ENCODE data around the gene PDIA2. TPM values are rescaled to one million over a fixed set of nuclear protein-coding genes. Genes with fewer than 3 reads are reported as not detected.

PDIA2 gene
- total and polyA plus RNA-seq, 4 donors = 0.03 to 0.09 TPM; not detected in 2

DNA sequence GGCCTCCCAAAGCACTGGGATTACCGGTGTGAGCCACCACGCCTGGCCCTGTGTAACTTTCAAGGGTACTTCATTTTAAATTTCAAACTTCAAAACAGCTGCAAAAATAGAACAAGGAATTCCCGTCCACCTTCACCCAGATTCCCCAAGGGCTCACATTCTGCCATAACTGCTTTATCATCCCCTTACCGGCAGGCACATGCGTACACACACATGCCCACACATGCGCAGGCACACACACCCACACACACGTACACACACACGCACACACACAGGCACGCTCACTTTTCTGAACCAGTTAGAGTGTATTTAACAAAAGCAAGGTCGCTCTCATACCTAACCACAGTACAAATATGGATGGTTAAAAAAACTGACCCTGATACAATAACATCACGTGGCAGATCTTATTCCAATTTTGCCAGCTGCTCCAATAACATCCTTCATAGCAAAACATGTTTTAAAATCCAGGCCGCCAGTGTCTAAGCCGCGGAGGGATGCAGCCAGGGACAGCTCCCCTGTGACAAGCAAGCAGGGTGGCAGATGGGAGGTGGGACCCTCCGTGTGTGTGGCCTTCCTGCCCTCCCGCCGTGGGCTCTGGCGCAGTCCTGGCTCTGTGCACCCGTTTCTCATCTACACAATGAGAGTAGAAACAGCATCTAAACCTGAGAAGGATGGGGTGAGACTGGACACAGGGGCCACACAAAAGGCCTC is 23.1 kb downstream of the PDIA2 start:
- TF ChIP-seq EGR1 (IDR thresholded peaks at IDR 0.05; ENCODE audit: low read depth in 2 of 2) (no peak), RAD21 (IDR thresholded peaks at IDR 0.05) (no peak)
- TF ChIP-seq, protein P1, sequence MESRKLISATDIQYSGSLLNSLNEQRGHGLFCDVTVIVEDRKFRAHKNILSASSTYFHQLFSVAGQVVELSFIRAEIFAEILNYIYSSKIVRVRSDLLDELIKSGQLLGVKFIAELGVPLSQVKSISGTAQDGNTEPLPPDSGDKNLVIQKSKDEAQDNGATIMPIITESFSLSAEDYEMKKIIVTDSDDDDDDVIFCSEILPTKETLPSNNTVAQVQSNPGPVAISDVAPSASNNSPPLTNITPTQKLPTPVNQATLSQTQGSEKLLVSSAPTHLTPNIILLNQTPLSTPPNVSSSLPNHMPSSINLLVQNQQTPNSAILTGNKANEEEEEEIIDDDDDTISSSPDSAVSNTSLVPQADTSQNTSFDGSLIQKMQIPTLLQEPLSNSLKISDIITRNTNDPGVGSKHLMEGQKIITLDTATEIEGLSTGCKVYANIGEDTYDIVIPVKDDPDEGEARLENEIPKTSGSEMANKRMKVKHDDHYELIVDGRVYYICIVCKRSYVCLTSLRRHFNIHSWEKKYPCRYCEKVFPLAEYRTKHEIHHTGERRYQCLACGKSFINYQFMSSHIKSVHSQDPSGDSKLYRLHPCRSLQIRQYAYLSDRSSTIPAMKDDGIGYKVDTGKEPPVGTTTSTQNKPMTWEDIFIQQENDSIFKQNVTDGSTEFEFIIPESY (IDR thresholded peaks at IDR 0.05) = no peak
- H3K27ac ChIP-seq (ENCODE audit: low read depth in 1 of 2, low read length in 2 of 2) = no peak overlapping the region
- peaks cover 0 to 35% (median 8%) of the 10 kb centered on the region in 4 donors for H3K36me3 ChIP-seq (ENCODE audit: control insufficient read depth in 4 of 4, insufficient read depth in 3 of 4, low read depth in 1 of 4, low read length in 3 of 4)
- no peaks in the 10 kb centered on the region for H3K4me1 ChIP-seq (ENCODE audit: control insufficient read depth in 4 of 4, insufficient read depth in 4 of 4, low read length in 3 of 4)
- WGBS = 97% methylated on average over 19 of the region's 19 CpGs
- no peak overlapping the region for H3K4me3 ChIP-seq (ENCODE audit: low read depth in 1 of 3, low read length in 3 of 3)
- H3K27me3 ChIP-seq (ENCODE audit: control insufficient read depth in 4 of 4, insufficient read depth in 4 of 4, low read length in 3 of 4) = no peaks in the 10 kb centered on the region
- no peak for DNase-seq (ENCODE audit: low spot score)
- H3K9ac ChIP-seq (ENCODE audit: low read depth in 1 of 2, low read length in 2 of 2) = no peak overlapping the region
- no peaks in the 10 kb centered on the region for H3K9me3 ChIP-seq (ENCODE audit: control insufficient read depth in 4 of 4, low read length in 3 of 4)

DNA sequence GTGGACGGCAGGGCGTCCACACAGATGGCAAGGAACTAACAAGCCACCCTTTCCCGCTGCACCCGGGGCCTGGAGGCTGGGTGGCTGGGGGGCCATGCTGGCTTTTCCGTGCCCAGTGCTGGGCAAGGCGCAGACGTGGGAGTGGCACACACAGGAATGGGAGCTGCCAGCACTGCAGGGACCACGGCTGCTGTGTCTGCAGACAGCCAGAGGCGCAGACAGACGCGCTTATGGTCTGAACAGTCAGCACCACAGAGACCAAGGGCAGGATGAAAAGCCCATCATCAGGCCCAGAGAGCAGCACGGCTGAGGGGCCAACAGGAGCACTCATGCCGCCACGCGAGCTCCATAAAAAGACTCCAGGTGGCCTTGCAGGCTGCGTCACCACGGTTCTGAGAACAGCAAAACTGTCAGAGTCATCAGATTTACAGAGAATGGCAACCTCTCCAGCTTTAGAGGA is 24.0 kb downstream of the PDIA2 start:
- Histone ChIP-seq H3K4me3 (ENCODE audit: low read depth in 1 of 3, low read length in 3 of 3) (no peak overlapping the region), H3K27me3 (ENCODE audit: control insufficient read depth in 4 of 4, insufficient read depth in 4 of 4, low read length in 3 of 4) (no peaks in the 10 kb centered on the region), H3K9ac (ENCODE audit: low read depth in 1 of 2, low read length in 2 of 2) (no peak overlapping the region), H3K4me1 (ENCODE audit: control insufficient read depth in 4 of 4, insufficient read depth in 4 of 4, low read length in 3 of 4) (no peaks in the 10 kb centered on the region), H3K9me3 (ENCODE audit: control insufficient read depth in 4 of 4, low read length in 3 of 4) (no peaks in the 10 kb centered on the region), H3K27ac (ENCODE audit: low read depth in 1 of 2, low read length in 2 of 2) (no peak overlapping the region), H3K36me3 (ENCODE audit: control insufficient read depth in 4 of 4, insufficient read depth in 3 of 4, low read depth in 1 of 4, low read length in 3 of 4) (peaks cover 0 to 35% (median 6%) of the 10 kb centered on the region in 4 donors)
- WGBS = 96% methylated on average over 17 of the region's 17 CpGs
- TF ChIP-seq, protein P2, sequence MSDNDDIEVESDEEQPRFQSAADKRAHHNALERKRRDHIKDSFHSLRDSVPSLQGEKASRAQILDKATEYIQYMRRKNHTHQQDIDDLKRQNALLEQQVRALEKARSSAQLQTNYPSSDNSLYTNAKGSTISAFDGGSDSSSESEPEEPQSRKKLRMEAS (IDR thresholded peaks at IDR 0.05) = no peak
- TF ChIP-seq, protein P3, sequence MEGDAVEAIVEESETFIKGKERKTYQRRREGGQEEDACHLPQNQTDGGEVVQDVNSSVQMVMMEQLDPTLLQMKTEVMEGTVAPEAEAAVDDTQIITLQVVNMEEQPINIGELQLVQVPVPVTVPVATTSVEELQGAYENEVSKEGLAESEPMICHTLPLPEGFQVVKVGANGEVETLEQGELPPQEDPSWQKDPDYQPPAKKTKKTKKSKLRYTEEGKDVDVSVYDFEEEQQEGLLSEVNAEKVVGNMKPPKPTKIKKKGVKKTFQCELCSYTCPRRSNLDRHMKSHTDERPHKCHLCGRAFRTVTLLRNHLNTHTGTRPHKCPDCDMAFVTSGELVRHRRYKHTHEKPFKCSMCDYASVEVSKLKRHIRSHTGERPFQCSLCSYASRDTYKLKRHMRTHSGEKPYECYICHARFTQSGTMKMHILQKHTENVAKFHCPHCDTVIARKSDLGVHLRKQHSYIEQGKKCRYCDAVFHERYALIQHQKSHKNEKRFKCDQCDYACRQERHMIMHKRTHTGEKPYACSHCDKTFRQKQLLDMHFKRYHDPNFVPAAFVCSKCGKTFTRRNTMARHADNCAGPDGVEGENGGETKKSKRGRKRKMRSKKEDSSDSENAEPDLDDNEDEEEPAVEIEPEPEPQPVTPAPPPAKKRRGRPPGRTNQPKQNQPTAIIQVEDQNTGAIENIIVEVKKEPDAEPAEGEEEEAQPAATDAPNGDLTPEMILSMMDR (IDR thresholded peaks at IDR 0.05; ENCODE audit: low read depth, low read length, missing input control) = no peak
- TF ChIP-seq JUND (IDR thresholded peaks at IDR 0.05) = no peak
- no peak for TF ChIP-seq FOXA1 (IDR thresholded peaks at IDR 0.05)
- TF ChIP-seq, protein P4, sequence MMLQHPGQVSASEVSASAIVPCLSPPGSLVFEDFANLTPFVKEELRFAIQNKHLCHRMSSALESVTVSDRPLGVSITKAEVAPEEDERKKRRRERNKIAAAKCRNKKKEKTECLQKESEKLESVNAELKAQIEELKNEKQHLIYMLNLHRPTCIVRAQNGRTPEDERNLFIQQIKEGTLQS (IDR thresholded peaks at IDR 0.05) = no peak
- TF ChIP-seq TAF1 (conservative IDR thresholded peaks at IDR 0.05) = no peak
- no peak for TF ChIP-seq HNF4G (IDR thresholded peaks at IDR 0.05)
- TF ChIP-seq, protein P1 (IDR thresholded peaks at IDR 0.05) = no peak
- no peak for TF ChIP-seq GABPA (IDR thresholded peaks at IDR 0.05 in 1 of 2, conservative IDR thresholded peaks at IDR 0.05 in 1 of 2)
- TF ChIP-seq HNF4A (conservative IDR thresholded peaks at IDR 0.05) = no peak
- TF ChIP-seq NR2F2 (IDR thresholded peaks at IDR 0.05) = no peak
- TF ChIP-seq FOXA2 (IDR thresholded peaks at IDR 0.05) = no peak
- TF ChIP-seq, protein P5, sequence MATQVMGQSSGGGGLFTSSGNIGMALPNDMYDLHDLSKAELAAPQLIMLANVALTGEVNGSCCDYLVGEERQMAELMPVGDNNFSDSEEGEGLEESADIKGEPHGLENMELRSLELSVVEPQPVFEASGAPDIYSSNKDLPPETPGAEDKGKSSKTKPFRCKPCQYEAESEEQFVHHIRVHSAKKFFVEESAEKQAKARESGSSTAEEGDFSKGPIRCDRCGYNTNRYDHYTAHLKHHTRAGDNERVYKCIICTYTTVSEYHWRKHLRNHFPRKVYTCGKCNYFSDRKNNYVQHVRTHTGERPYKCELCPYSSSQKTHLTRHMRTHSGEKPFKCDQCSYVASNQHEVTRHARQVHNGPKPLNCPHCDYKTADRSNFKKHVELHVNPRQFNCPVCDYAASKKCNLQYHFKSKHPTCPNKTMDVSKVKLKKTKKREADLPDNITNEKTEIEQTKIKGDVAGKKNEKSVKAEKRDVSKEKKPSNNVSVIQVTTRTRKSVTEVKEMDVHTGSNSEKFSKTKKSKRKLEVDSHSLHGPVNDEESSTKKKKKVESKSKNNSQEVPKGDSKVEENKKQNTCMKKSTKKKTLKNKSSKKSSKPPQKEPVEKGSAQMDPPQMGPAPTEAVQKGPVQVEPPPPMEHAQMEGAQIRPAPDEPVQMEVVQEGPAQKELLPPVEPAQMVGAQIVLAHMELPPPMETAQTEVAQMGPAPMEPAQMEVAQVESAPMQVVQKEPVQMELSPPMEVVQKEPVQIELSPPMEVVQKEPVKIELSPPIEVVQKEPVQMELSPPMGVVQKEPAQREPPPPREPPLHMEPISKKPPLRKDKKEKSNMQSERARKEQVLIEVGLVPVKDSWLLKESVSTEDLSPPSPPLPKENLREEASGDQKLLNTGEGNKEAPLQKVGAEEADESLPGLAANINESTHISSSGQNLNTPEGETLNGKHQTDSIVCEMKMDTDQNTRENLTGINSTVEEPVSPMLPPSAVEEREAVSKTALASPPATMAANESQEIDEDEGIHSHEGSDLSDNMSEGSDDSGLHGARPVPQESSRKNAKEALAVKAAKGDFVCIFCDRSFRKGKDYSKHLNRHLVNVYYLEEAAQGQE (IDR thresholded peaks at IDR 0.05) = no peak
- no peak for TF ChIP-seq RXRA (IDR thresholded peaks at IDR 0.05)
- TF ChIP-seq RAD21 (IDR thresholded peaks at IDR 0.05) = no peak
- no peak for TF ChIP-seq YY1 (IDR thresholded peaks at IDR 0.05)
- no peak for DNase-seq (ENCODE audit: low spot score)
